GM13976 (cell line): ENCODE data around the gene VWA1.
"Not testable (repeated sequence)": the region's sequence is repeated elsewhere in the genome, so short reads cannot be mapped to it uniquely, and the experiment has no call there.

Source experiments
- DNase-seq: peaks from one replicate; pipeline ENCODE4 v3.0.0; 2012; ENCODE audit warnings: low spot score
- in situ Hi-C: fragments of 300-500 bp; cut with MboI; formaldehyde crosslinking; loops from one replicate; pipeline ENCODE4 v1.12.0; 2022; ENCODE audit warnings: low sequenced_read_pairs, mixed read lengths, inconsistent platforms; ENCODE audit not compliant: unreplicated experiment
- TF ChIP-seq, protein P1 (sequence below): IDR thresholded peaks from 2 replicates; pipeline ENCODE4 v1.5.1; 2012; ENCODE audit warnings: borderline replicate concordance, mild to moderate bottlenecking; ENCODE audit not compliant: insufficient read depth; ENCODE audit errors: extremely low read depth, missing control alignments, control extremely low read depth

Gene VWA1

DNA sequence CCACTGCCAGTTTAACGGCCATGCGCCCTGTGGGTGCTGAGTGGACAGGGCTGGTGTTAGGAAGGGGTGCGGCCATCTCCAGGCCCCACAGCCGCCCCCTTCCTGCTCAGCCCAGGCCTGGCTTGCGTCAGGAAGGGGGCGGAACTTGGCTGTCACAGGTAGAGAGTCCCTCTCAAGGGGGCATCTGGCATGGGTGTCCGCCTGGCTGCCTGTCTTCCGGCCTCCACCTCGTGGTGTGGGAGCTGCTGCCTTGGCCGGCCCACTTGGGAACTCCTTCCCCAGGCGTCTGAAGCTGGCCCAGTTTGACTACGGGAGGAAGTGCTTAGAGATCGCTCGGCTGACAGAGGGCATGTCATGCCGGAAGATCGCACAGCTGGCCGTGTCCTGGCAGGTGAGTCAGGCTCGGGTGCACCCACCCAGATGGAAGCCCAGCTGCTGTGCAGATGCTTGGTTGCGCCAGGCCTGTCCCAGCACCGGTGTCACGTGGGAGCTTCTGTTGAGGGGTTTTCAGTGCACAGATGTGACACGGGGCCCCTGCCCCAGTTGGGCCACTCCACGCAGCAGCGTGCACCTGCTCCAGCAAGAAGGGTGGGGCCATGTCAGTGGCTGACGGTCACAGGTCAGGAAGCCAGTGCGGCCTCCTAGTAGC, 27.0 kb downstream of the VWA1 start:
- TF ChIP-seq, protein P1, sequence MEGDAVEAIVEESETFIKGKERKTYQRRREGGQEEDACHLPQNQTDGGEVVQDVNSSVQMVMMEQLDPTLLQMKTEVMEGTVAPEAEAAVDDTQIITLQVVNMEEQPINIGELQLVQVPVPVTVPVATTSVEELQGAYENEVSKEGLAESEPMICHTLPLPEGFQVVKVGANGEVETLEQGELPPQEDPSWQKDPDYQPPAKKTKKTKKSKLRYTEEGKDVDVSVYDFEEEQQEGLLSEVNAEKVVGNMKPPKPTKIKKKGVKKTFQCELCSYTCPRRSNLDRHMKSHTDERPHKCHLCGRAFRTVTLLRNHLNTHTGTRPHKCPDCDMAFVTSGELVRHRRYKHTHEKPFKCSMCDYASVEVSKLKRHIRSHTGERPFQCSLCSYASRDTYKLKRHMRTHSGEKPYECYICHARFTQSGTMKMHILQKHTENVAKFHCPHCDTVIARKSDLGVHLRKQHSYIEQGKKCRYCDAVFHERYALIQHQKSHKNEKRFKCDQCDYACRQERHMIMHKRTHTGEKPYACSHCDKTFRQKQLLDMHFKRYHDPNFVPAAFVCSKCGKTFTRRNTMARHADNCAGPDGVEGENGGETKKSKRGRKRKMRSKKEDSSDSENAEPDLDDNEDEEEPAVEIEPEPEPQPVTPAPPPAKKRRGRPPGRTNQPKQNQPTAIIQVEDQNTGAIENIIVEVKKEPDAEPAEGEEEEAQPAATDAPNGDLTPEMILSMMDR, result no peak
- in situ Hi-C loops, result no loop called here
- DNase-seq, result peak; percentile 55

DNA sequence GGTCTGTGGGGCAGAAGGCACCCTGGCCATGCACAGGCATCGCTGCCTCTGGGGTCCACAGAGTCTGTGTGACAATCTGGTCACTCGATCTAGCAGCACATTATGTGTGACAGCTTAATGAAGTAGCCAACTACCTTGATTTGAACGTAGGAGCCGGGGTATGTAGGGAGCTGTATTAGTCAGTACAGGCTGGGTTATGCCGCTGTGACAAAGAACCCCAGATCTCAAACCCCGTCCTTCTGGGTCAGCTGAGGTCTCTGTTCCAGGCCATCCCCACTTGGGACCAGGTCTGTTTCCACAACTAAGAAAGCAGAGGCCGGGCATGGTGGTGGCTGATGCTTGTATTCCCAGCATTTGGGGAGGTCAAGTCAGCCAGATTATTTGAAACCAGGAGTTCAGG, 27.8 kb downstream of the VWA1 start:
- in situ Hi-C loops, result no loop called here
- TF ChIP-seq, protein P1, result no peak
- no peak for DNase-seq

DNA sequence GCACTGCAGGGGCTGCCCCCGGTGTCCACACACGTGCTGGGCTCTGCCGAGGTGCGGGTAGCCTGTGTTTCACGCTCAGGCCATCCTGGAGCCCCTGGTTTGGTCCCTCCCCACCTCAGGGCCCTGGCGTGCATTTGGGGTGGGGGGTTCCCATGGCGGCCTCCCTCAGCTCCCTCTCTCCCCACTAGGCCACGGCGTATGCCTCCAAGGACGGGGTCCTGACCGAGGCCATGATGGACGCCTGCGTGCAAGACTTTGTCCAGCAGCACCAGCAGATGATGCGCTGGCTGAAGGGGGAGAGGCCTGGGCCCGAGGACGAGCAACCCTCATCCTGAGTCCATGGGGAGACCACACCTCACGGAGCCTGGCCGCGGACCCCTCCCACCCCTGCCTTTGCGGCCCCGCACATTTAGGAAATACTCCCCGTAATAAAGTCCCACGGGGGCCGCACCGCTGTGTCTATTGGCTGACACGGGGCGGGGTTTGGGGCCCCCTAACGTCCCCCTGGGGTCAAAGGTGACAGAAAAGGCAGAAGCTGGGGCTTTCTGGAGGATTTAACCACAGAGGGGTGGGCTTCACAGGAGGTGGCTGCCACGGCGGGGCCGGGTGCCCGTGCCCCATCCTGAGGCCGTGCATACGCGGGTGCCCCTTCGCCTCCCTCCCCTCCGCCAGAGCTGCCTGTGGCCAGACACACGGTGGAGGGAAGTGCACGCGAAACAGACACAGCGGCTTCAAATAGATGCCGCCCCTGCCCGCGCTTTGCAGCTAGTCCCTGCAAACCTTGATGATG, 32.9 kb downstream of the VWA1 start:
- in situ Hi-C loops, DNase-seq: not testable (repeated sequence)

DNA sequence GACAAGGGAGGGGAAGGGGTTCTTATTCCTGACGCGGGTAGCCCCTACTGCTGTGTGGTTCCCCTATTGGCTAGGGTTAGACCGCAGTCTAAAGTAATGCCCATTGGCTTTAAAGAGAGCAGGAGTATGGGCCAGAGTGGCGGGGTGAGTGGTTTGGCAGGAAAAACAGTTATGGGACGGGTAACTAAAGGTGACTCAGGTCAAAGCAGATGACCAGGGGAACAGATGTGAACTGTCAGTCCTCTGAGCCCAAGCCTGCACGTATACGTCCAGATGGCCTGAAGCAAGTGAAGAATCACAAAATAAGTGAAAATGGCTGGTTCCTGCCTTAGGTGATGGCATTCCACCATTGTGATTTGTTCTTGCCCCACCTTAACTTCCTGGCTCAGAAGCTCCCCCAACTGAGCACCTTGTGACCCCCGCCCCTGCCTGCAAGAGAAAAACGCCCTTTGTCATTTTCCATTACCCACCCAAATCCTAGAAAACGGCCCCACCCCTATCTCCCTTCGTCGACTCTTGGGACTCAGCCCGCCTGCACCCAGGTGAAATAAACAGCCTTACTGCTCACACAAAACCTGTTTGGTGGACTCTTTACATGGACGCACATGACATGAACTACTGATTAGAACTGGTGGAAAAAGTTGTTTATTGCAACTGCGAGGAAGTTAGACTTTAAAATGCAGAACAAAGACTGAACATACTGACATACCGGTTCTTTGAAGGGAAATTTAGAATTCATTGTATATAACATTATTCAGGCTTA, 35.3 kb downstream of the VWA1 start:
- TF ChIP-seq, protein P1, result no peak
- DNase-seq, result no peak
- in situ Hi-C loops, result no loop called here

DNA sequence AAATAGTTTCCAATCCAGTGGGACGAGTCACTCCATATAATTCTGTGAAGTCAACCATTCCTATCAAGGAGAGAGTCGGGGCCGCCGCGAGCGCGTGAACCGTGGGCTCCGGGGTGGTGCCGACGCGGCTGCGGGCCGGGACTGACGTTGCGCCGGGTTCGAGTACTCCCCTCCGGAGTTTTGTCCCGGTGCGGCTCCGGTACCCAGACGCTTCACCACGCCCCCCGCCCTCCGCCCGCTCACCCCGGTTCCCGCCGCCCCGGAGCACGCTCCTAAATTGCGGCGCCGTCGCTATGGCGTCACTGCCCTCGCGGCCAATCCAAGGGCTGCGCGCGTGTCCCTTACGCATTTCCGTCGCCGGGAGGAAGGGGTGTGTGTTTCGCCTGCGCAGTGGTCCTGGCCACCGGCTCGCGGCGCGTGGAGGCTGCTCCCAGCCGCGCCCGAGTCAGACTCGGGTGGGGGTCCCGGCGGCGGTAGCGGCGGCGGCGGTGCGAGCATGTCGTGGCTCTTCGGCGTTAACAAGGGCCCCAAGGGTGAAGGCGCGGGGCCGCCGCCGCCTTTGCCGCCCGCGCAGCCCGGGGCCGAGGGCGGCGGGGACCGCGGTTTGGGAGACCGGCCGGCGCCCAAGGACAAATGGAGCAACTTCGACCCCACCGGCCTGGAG, 36.0 kb downstream of the VWA1 start, which contains the start of gene ATAD3B:
Gene ATAD3B, plus strand, starts transcription at position 377 of the 664 bp plus-strand sequence. Its CDS starts 120 bp downstream, at position 497.
- TF ChIP-seq, protein P1, result no peak
- peak; percentile 97 for DNase-seq
- in situ Hi-C loops, result no loop called here

DNA sequence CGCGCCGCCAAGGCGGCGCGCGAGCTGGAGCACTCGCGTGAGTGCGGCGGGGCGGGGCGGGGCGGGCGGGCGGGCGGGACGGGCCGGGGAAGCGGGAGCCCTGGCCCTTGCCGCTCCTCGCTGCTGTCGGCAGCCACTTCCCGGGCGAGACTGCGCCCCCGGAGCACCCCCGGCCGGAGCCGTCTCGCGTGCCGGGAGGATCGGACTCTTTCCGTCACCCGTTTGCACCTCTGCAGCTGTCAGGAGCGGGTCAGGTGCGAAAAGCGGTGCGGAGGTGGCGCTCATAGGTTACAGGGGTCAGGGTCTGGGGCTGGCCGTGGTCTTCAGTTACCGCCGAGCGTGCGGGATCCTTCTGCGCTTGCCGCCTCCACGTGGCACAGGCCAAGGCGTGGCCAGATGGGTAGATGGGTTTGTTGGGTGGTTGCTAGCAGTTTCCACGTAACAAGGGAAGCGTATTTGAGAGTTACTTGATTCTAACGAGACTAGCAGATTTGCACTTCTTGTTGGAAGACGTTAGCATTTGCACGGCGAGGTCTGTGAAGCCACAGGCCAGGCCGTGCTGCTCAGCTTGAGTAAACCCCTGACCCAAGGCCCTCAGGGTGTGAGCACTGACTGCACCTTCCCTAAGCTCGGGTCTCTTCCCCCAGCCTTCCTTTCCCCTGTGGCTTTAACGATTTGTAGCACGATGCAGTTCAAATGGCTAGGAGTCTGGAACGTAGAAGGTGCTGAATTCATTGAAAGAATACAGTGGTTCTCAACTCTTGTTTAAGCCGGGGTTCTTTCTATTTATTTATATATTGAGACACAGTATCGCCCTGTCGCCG, 36.8 kb downstream of the VWA1 start:
- in situ Hi-C loops, DNase-seq: not testable (repeated sequence)

DNA sequence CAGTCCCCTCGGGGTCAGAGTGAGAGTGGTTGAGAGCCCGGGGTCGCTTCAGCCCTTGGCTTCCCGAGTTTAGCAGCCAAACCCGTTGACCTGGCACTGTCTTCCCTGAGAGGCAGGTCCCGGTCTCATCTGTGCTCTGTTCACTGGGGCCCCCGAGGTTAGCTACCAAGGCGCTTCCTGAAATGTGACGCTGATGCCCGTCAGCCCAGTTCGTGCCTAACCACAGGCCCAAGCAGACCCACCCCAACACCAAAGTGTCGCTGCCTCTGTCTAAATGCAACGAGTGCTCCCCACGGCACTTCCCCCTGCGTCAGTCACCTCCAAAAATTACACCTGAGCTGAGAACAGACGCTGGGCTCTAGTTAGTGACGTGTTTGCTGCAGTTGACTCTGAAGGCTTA, 40.5 kb downstream of the VWA1 start:
- in situ Hi-C loops, DNase-seq: not testable (repeated sequence)
